Rectal smooth muscle tissue (tissue), 1 donor: Measurements from ENCODE around the gene DNPH1.

ENCODE experiments used
- H3K27ac ChIP-seq: one replicate; pipeline ENCODE4 v1.7.0; 2013; ENCODE audit warnings: low read depth, low read length, inconsistent platforms
- H3K27me3 ChIP-seq: one replicate; pipeline ENCODE4 v1.7.0; 2013; ENCODE audit warnings: low read length; ENCODE audit not compliant: control insufficient read depth, insufficient read depth
- H3K36me3 ChIP-seq: one replicate; pipeline ENCODE4 v1.7.0; 2013; ENCODE audit warnings: low read length; ENCODE audit not compliant: control insufficient read depth, insufficient read depth
- H3K4me1 ChIP-seq: one replicate; pipeline ENCODE4 v1.7.0; 2013; ENCODE audit warnings: low read length; ENCODE audit not compliant: control insufficient read depth, insufficient read depth
- H3K4me3 ChIP-seq: one replicate; pipeline ENCODE4 v1.7.0; 2013; ENCODE audit warnings: low read length
- H3K9ac ChIP-seq: one replicate; pipeline ENCODE4 v1.7.0; 2013; ENCODE audit warnings: low read length

The DNPH1 gene

GRCh38 chr6:43189776-43190304 lies 39.4 kb downstream of the DNPH1 start:
- no peak overlapping the region for H3K9ac ChIP-seq
- no peaks in the 10 kb centered on the region for H3K27me3 ChIP-seq
- no peak overlapping the region for H3K27ac ChIP-seq
- no peaks in the 10 kb centered on the region for H3K4me1 ChIP-seq
- no peak overlapping the region for H3K4me3 ChIP-seq
- H3K36me3 ChIP-seq: peaks cover 21% of the 10 kb centered on the region

GRCh38 chr6:43188426-43188825 lies 40.9 kb downstream of the DNPH1 start:
- H3K27ac ChIP-seq: no peak overlapping the region
- peaks cover under 1% of the 10 kb centered on the region for H3K4me1 ChIP-seq
- H3K9ac ChIP-seq: no peak overlapping the region
- no peak overlapping the region for H3K4me3 ChIP-seq
- no peaks in the 10 kb centered on the region for H3K27me3 ChIP-seq
- H3K36me3 ChIP-seq: peaks cover 27% of the 10 kb centered on the region

GRCh38 chr6:43187821-43188220 lies 41.5 kb downstream of the DNPH1 start:
- Histone ChIP-seq H3K27me3 (no peaks in the 10 kb centered on the region), H3K9ac (no peak overlapping the region), H3K4me3 (no peak overlapping the region), H3K4me1 (peaks cover 5% of the 10 kb centered on the region), H3K36me3 (peaks cover 24% of the 10 kb centered on the region), H3K27ac (no peak overlapping the region)

GRCh38 chr6:43186706-43187105 lies 42.6 kb downstream of the DNPH1 start:
- H3K4me1 ChIP-seq: peaks cover 11% of the 10 kb centered on the region
- H3K27ac ChIP-seq: no peak overlapping the region
- H3K4me3 ChIP-seq: no peak overlapping the region
- no peaks in the 10 kb centered on the region for H3K27me3 ChIP-seq
- peaks cover 22% of the 10 kb centered on the region for H3K36me3 ChIP-seq
- H3K9ac ChIP-seq: no peak overlapping the region

- Histone ChIP-seq H3K27me3 (no peaks in the 10 kb centered on the region), H3K27ac (no peak overlapping the region), H3K4me1 (peaks cover 13% of the 10 kb centered on the region), H3K4me3 (no peak overlapping the region), H3K36me3 (peaks cover 22% of the 10 kb centered on the region), H3K9ac (no peak overlapping the region)
These were observed 43.3 kb downstream of the DNPH1 start for GRCh38 chr6:43186019-43186418.

- Histone ChIP-seq H3K4me3 (no peak overlapping the region), H3K9ac (no peak overlapping the region), H3K27ac (no peak overlapping the region), H3K27me3 (no peaks in the 10 kb centered on the region), H3K4me1 (peaks cover 13% of the 10 kb centered on the region), H3K36me3 (peaks cover 22% of the 10 kb centered on the region)
These were observed 43.8 kb downstream of the DNPH1 start for GRCh38 chr6:43185391-43185985.

GRCh38 chr6:43184268-43184985 lies 44.9 kb downstream of the DNPH1 start:
- H3K36me3 ChIP-seq: peaks cover 24% of the 10 kb centered on the region
- H3K9ac ChIP-seq: no peak overlapping the region
- H3K27ac ChIP-seq: no peak overlapping the region
- H3K4me3 ChIP-seq: no peak overlapping the region
- peaks cover 13% of the 10 kb centered on the region for H3K4me1 ChIP-seq
- H3K27me3 ChIP-seq: no peaks in the 10 kb centered on the region

GRCh38 chr6:43183441-43183840 lies 45.8 kb downstream of the DNPH1 start:
- no peaks in the 10 kb centered on the region for H3K27me3 ChIP-seq
- no peak overlapping the region for H3K9ac ChIP-seq
- peaks cover 13% of the 10 kb centered on the region for H3K4me1 ChIP-seq
- H3K36me3 ChIP-seq: peaks cover 28% of the 10 kb centered on the region
- peak overlapping the region; percentile 91 for H3K4me3 ChIP-seq
- H3K27ac ChIP-seq: no peak overlapping the region

GRCh38 chr6:43181942-43182860 lies 47.1 kb downstream of the DNPH1 start, which contains the start of gene CUL9:
CUL9 (plus strand) TSS chr6:43182196; CDS start chr6:43184311, 2,115 bp downstream.
- H3K27ac ChIP-seq: peak within 1 kb of the TSS; percentile 80
- H3K4me3 ChIP-seq: peak within 1 kb of the TSS; percentile 91
- H3K36me3 ChIP-seq: peaks cover 29% of the 10 kb centered on the region
- H3K4me1 ChIP-seq: peaks cover 13% of the 10 kb centered on the region
- no peaks in the 10 kb centered on the region for H3K27me3 ChIP-seq
- peak within 1 kb of the TSS; percentile 60 for H3K9ac ChIP-seq

GRCh38 chr6:43181621-43181941 lies 47.7 kb downstream of the DNPH1 start:
- no peaks in the 10 kb centered on the region for H3K27me3 ChIP-seq
- H3K36me3 ChIP-seq: peaks cover 31% of the 10 kb centered on the region
- H3K27ac ChIP-seq: peak overlapping the region; percentile 80
- peaks cover 13% of the 10 kb centered on the region for H3K4me1 ChIP-seq
- H3K4me3 ChIP-seq: peak overlapping the region; percentile 91
- H3K9ac ChIP-seq: peak overlapping the region; percentile 54

GRCh38 chr6:43180985-43181384 lies 48.3 kb downstream of the DNPH1 start:
- no peak overlapping the region for H3K9ac ChIP-seq

GRCh38 chr6:43180058-43180457 lies 49.2 kb downstream of the DNPH1 start:
- H3K27ac ChIP-seq: no peak overlapping the region
- H3K4me1 ChIP-seq: peaks cover 25% of the 10 kb centered on the region
- H3K36me3 ChIP-seq: peaks cover 34% of the 10 kb centered on the region
- no peaks in the 10 kb centered on the region for H3K27me3 ChIP-seq
- H3K9ac ChIP-seq: no peak overlapping the region
- H3K4me3 ChIP-seq: no peak overlapping the region

More at GRCh38 chr6:43180985-43181384, 48.3 kb downstream of the DNPH1 start:
- peaks cover 36% of the 10 kb centered on the region for H3K36me3 ChIP-seq
- no peaks in the 10 kb centered on the region for H3K27me3 ChIP-seq
- no peak overlapping the region for H3K27ac ChIP-seq
- peaks cover 16% of the 10 kb centered on the region for H3K4me1 ChIP-seq
- no peak overlapping the region for H3K4me3 ChIP-seq
